ENCODE results near the gene RSKR.

- TF ChIP-seq CTCF (IDR thresholded peaks at IDR 0.05) (no peak), POLR2AphosphoS5 (IDR thresholded peaks at IDR 0.05; ENCODE audit: low read depth, low read length) (no peak), TCF7L2 (IDR thresholded peaks at IDR 0.05; ENCODE audit: low read depth, low read length) (no peak), REST (IDR thresholded peaks at IDR 0.05; ENCODE audit: insufficient read depth in 1 of 2, low read depth in 2 of 2, low read length in 1 of 2) (no peak)
Observed at GRCh38 chr17:28592260-28592659, 21.7 kb downstream of the RSKR start.
